ENCODE results near the gene SLC30A3. TPM values are rescaled to one million over a fixed set of nuclear protein-coding genes. Genes with fewer than 3 reads are reported as not detected.

SLC30A3 gene
- total RNA-seq, 2 donors from 2014 or later, result 102 TPM; not detected in 1

DNA sequence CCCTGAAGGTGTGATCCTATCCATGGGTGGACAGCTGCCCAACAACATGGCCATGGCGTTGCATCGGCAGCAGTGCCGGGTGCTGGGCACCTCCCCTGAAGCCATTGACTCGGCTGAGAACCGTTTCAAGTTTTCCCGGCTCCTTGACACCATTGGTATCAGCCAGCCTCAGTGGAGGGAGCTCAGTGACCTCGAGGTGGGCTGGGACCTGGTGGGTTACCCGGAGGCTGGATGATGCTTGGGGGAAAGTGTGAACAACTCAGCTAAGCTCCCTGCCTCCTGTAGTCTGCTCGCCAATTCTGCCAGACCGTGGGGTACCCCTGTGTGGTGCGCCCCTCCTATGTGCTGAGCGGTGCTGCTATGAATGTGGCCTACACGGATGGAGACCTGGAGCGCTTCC, 29.5 kb downstream of the SLC30A3 start:
- WGBS, result 93% methylated on average over 14 of the region's 14 CpGs
- H3K9me3 ChIP-seq, result no peaks in the 10 kb centered on the region
- DNase-seq (ENCODE audit: low spot score), result no peak
- TF ChIP-seq POLR2AphosphoS5 (IDR thresholded peaks at IDR 0.05) (no peak), POLR2A (IDR thresholded peaks at IDR 0.05) (no peak)
- TF ChIP-seq, protein P1, sequence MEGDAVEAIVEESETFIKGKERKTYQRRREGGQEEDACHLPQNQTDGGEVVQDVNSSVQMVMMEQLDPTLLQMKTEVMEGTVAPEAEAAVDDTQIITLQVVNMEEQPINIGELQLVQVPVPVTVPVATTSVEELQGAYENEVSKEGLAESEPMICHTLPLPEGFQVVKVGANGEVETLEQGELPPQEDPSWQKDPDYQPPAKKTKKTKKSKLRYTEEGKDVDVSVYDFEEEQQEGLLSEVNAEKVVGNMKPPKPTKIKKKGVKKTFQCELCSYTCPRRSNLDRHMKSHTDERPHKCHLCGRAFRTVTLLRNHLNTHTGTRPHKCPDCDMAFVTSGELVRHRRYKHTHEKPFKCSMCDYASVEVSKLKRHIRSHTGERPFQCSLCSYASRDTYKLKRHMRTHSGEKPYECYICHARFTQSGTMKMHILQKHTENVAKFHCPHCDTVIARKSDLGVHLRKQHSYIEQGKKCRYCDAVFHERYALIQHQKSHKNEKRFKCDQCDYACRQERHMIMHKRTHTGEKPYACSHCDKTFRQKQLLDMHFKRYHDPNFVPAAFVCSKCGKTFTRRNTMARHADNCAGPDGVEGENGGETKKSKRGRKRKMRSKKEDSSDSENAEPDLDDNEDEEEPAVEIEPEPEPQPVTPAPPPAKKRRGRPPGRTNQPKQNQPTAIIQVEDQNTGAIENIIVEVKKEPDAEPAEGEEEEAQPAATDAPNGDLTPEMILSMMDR (IDR thresholded peaks at IDR 0.05), result no peak
- no peaks in the 10 kb centered on the region for H3K4me1 ChIP-seq (replicated peaks)
- no peak overlapping the region for H3K4me3 ChIP-seq
- peaks cover 2 to 45% of the 10 kb centered on the region in 2 donors for H3K36me3 ChIP-seq
- H3K27ac ChIP-seq, result no peak overlapping the region
- intact Hi-C loops (cut with DNase I), result no loop called here
- H3K27me3 ChIP-seq (replicated peaks; ENCODE audit: insufficient read depth), result no peaks in the 10 kb centered on the region

DNA sequence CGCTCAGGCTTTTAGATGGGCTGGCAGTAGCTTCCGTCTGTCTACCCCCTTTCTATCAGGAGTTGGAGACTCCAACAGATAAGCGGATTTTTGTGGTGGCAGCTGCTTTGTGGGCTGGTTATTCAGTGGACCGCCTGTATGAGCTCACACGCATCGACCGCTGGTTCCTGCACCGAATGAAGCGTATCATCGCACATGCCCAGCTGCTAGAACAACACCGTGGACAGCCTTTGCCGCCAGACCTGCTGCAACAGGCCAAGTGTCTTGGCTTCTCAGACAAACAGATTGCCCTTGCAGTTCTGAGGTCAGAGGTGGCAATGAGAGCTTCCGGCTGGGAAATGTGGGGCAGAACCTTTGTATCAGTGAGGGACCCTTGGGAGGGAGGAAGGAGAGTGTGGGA, 30.9 kb downstream of the SLC30A3 start:
- intact Hi-C loops (cut with DNase I), result no loop called here
- Histone ChIP-seq H3K27me3 (replicated peaks; ENCODE audit: insufficient read depth) (no peaks in the 10 kb centered on the region), H3K9me3 (no peaks in the 10 kb centered on the region), H3K27ac (no peak overlapping the region), H3K36me3 (peaks cover 0 to 36% of the 10 kb centered on the region in 2 donors), H3K4me1 (replicated peaks) (no peaks in the 10 kb centered on the region), H3K4me3 (no peak overlapping the region)
- 97% methylated on average over 13 of the region's 13 CpGs for WGBS
- no peak for TF ChIP-seq POLR2AphosphoS5 (IDR thresholded peaks at IDR 0.05)
- TF ChIP-seq POLR2A (IDR thresholded peaks at IDR 0.05), result no peak
- TF ChIP-seq, protein P1 (IDR thresholded peaks at IDR 0.05), result no peak
- no peak for DNase-seq (ENCODE audit: low spot score)

DNA sequence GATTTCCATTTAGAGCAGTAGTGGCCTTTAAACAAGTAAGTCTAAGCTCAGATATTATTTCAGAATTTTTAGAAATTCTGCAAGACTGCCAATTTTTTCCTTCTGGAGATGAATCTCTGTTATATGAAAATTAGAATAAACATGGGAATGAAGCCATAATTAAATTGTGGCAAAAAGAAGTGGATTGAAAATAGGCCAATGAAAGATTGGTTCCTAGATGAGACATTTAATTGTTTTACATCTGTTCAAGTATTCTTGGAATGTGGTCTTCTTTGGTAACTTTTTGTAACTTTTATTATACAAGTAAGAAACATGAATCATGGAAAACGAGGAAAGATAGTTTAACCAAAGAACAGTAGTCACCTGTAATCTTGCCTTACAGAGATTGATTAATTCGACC, 35.3 kb downstream of the SLC30A3 start:
- no peaks in the 10 kb centered on the region for H3K27me3 ChIP-seq (replicated peaks; ENCODE audit: insufficient read depth)
- TF ChIP-seq POLR2A (IDR thresholded peaks at IDR 0.05), result no peak
- TF ChIP-seq, protein P1 (IDR thresholded peaks at IDR 0.05), result no peak
- no peak for TF ChIP-seq POLR2AphosphoS5 (IDR thresholded peaks at IDR 0.05)
- no peaks in the 10 kb centered on the region for H3K4me1 ChIP-seq (replicated peaks)
- H3K9me3 ChIP-seq, result no peaks in the 10 kb centered on the region
- no peak overlapping the region for H3K27ac ChIP-seq
- H3K4me3 ChIP-seq, result no peak overlapping the region
- no peak for DNase-seq (ENCODE audit: low spot score)
- H3K36me3 ChIP-seq, result peaks cover 0 to 21% of the 10 kb centered on the region in 2 donors
- intact Hi-C loops (cut with DNase I), result no loop called here
- WGBS, result 71% methylated on average over 2 of the region's 2 CpGs

DNA sequence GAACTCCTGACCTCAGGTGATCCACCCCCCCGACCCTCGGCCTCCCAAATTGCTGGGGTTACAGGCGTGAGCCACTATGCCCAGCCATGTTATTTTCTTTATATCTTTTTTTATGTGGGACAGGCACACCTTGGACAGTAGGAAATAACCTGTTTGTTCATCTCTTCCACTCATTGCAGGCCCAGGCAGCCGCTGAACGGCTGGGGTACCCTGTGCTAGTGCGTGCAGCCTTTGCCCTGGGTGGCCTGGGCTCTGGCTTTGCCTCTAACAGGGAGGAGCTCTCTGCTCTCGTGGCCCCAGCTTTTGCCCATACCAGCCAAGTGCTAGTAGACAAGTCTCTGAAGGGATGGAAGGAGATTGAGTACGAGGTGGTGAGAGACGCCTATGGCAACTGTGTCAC, 37.3 kb downstream of the SLC30A3 start:
- H3K4me3 ChIP-seq, result no peak overlapping the region
- H3K27ac ChIP-seq, result no peak overlapping the region
- TF ChIP-seq POLR2AphosphoS5 (IDR thresholded peaks at IDR 0.05), result no peak
- TF ChIP-seq POLR2A (IDR thresholded peaks at IDR 0.05), result no peak
- TF ChIP-seq, protein P1 (IDR thresholded peaks at IDR 0.05), result no peak
- no peaks in the 10 kb centered on the region for H3K27me3 ChIP-seq (replicated peaks; ENCODE audit: insufficient read depth)
- no peak for DNase-seq (ENCODE audit: low spot score)
- H3K4me1 ChIP-seq (replicated peaks), result no peaks in the 10 kb centered on the region
- 94% methylated on average over 9 of the region's 9 CpGs for WGBS
- intact Hi-C loops (cut with DNase I), result no loop called here
- peaks cover 0 to 10% of the 10 kb centered on the region in 2 donors for H3K36me3 ChIP-seq
- no peaks in the 10 kb centered on the region for H3K9me3 ChIP-seq

DNA sequence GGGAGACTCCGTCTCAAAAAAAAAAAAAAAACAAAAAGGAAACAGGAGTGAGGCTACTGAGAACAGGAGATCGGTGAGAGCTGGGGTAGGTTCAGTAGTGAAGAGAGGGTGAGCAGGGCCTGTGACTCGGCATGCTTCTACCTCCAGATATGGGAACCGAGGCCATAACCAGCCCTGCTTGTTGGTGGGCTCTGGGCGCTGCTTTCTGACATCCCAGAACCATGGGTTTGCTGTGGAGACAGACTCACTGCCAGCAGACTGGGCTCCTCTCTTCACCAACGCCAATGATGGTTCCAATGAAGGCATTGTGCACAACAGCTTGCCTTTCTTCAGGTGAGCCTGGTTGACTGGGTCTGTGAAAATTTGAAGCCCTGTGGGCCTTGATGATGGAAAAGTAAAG, 39.4 kb downstream of the SLC30A3 start:
- TF ChIP-seq POLR2AphosphoS5 (IDR thresholded peaks at IDR 0.05), result no peak
- TF ChIP-seq, protein P1 (IDR thresholded peaks at IDR 0.05), result no peak
- TF ChIP-seq POLR2A (IDR thresholded peaks at IDR 0.05), result no peak
- Histone ChIP-seq H3K4me3 (no peak overlapping the region), H3K36me3 (peaks cover 0 to 10% of the 10 kb centered on the region in 2 donors), H3K27ac (no peak overlapping the region), H3K4me1 (replicated peaks) (no peaks in the 10 kb centered on the region), H3K27me3 (replicated peaks; ENCODE audit: insufficient read depth) (no peaks in the 10 kb centered on the region), H3K9me3 (no peaks in the 10 kb centered on the region)
- 96% methylated on average over 6 of the region's 6 CpGs for WGBS
- intact Hi-C loops (cut with DNase I), result no loop called here
- no peak for DNase-seq (ENCODE audit: low spot score)
